D721Med (cell line): Measurements from ENCODE around the gene EHMT1.

Experiments used
- DNase-seq: peaks from one replicate; pipeline ENCODE4 v3.0.0; 2011; ENCODE audit warnings: low spot score; ENCODE audit not compliant: insufficient read length
- FAIRE-seq: peaks from 2 replicates; lab custom pipeline; 2011; peaks lifted over from hg19 to GRCh38; lab: Jason Lieb, UNC
- TF ChIP-seq, protein P1 (sequence below): IDR thresholded peaks from 2 replicates; pipeline ENCODE4 v1.5.1; 2012; ENCODE audit warnings: mild to moderate bottlenecking, control low read depth; ENCODE audit not compliant: insufficient read depth; ENCODE audit errors: missing control alignments

Gene EHMT1

GRCh38 chr9:137696136-137696925, 77.5 kb downstream of the EHMT1 start:
- TF ChIP-seq, protein P1, sequence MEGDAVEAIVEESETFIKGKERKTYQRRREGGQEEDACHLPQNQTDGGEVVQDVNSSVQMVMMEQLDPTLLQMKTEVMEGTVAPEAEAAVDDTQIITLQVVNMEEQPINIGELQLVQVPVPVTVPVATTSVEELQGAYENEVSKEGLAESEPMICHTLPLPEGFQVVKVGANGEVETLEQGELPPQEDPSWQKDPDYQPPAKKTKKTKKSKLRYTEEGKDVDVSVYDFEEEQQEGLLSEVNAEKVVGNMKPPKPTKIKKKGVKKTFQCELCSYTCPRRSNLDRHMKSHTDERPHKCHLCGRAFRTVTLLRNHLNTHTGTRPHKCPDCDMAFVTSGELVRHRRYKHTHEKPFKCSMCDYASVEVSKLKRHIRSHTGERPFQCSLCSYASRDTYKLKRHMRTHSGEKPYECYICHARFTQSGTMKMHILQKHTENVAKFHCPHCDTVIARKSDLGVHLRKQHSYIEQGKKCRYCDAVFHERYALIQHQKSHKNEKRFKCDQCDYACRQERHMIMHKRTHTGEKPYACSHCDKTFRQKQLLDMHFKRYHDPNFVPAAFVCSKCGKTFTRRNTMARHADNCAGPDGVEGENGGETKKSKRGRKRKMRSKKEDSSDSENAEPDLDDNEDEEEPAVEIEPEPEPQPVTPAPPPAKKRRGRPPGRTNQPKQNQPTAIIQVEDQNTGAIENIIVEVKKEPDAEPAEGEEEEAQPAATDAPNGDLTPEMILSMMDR: no peak
- no peak for FAIRE-seq

GRCh38 chr9:137697193-137697592, 78.4 kb downstream of the EHMT1 start:
- no peak for FAIRE-seq
- DNase-seq: no peak
- TF ChIP-seq, protein P1: no peak

More at GRCh38 chr9:137696136-137696925, 77.5 kb downstream of the EHMT1 start:
- no peak for DNase-seq

- FAIRE-seq: no peak
- no peak for DNase-seq
Measured at GRCh38 chr9:137697832-137698231, 79.0 kb downstream of the EHMT1 start.

DNA sequence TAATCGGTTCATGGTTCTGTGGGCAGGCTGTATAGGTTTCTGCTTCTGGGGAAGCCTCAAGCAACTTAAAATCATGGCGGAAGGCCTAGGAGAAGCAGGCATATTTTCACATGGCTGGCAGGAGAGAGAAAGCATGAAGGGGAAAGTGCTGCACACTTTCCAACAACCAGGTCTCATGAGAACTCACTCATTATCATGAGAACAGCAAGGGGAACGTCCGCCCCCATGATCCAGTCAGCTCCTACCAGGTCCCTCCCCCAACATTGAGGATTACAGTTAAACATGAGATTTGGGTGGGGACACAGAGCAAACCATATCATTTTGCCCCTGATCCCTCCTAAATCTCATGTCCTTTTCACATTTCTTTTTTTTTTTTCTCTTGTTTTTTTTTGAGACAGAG, 82.1 kb downstream of the EHMT1 start:
- TF ChIP-seq, protein P1: no peak
- no peak for FAIRE-seq
- no peak for DNase-seq

More at GRCh38 chr9:137697832-137698231, 79.0 kb downstream of the EHMT1 start:
- TF ChIP-seq, protein P1: no peak

- FAIRE-seq: no peak
- DNase-seq: no peak
Measured at GRCh38 chr9:137702615-137703379, 84.0 kb downstream of the EHMT1 start.

DNA sequence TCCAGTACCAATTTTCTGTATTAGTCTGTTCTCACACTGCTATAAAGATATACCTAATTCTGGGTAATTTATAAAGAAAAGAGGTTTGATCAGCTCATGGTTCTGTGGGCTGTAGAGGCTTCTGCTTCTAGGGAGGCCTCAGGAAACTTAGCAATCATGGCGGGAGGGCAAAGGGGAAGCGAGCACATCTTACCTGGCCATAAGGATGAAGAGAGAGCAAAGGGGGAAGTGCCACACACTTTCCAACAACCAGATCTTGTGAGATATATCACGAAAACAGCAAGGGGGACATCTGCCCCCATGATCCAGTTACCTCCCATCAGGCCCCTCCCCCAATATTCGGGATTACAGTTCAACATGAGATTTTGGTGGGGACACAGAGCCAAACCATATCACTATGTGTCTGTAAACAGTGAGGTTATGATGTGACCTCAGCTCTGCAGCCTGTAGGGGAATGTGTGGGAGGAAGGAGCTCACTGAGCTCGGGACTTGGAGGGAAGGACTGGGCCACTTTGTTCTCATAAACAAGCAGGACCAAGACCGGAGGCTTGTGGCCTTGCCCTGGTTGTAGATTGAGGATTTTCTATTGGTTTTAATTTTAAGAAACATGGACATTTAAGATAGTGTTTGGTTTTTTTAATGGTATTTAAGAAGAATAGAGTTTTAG, 85.2 kb downstream of the EHMT1 start:
- DNase-seq (no peak), FAIRE-seq (no peak)

More at GRCh38 chr9:137702615-137703379, 84.0 kb downstream of the EHMT1 start:
- TF ChIP-seq, protein P1: no peak

More for the DNA sequence above, 85.2 kb downstream of the EHMT1 start:
- TF ChIP-seq, protein P1: no peak
